Endodermal cell (in vitro differentiated cells): Measurements from ENCODE around the gene CLEC18B. TPM values are rescaled to one million over a fixed set of nuclear protein-coding genes. Genes with fewer than 3 reads are reported as not detected.

Source experiments
- DNase-seq: peaks from one replicate; pipeline ENCODE4 v3.0.0-alpha.2; 2017
- H3K27ac ChIP-seq: 2 replicates; pipeline ENCODE4 v1.5.1; 2013; ENCODE audit warnings: mild to moderate bottlenecking, low read depth, low read length, moderate library complexity
- H3K27me3 ChIP-seq: 2 replicates; pipeline ENCODE4 v1.6.1; 2013; ENCODE audit warnings: mild to moderate bottlenecking, low read length, moderate library complexity; ENCODE audit not compliant: insufficient read depth, control insufficient read depth, poor library complexity, severe bottlenecking
- H3K36me3 ChIP-seq: 2 replicates; pipeline ENCODE4 v1.7.0; 2013; ENCODE audit warnings: mild to moderate bottlenecking, low read length, moderate library complexity; ENCODE audit not compliant: control insufficient read depth, insufficient read depth
- H3K4me1 ChIP-seq: one replicate; pipeline ENCODE4 v1.7.0; 2013; ENCODE audit warnings: low read length; ENCODE audit not compliant: control insufficient read depth, insufficient read depth
- H3K4me3 ChIP-seq: 2 replicates; pipeline ENCODE4 v1.5.1; 2013; ENCODE audit warnings: mild to moderate bottlenecking, low read length, moderate library complexity
- H3K9ac ChIP-seq: 2 replicates; pipeline ENCODE4 v1.6.1; 2013; ENCODE audit warnings: mild to moderate bottlenecking, low read length, moderate library complexity; ENCODE audit not compliant: poor library complexity, severe bottlenecking; ENCODE audit errors: extremely low read depth
- H3K9me3 ChIP-seq: 2 replicates; pipeline ENCODE4 v1.6.1; 2013; ENCODE audit warnings: mild to moderate bottlenecking, low read length, moderate library complexity; ENCODE audit not compliant: control insufficient read depth
- H3K27ac Mint-ChIP-seq: 2 replicates; pipeline ENCODE4 v1.8.0; 2020; ENCODE audit warnings: mixed read lengths
- H3K27me3 Mint-ChIP-seq: 2 replicates; pipeline ENCODE4 v1.8.0; 2021; ENCODE audit warnings: mild to moderate bottlenecking, mixed read lengths; ENCODE audit not compliant: insufficient read depth
- H3K36me3 Mint-ChIP-seq: 2 replicates; pipeline ENCODE4 v1.8.0; 2020; ENCODE audit warnings: low read depth, mixed read lengths
- H3K4me1 Mint-ChIP-seq: 2 replicates; pipeline ENCODE4 v1.8.0; 2020; ENCODE audit warnings: mixed read lengths
- H3K4me3 Mint-ChIP-seq: 2 replicates; pipeline ENCODE4 v1.8.0; 2020; ENCODE audit warnings: mild to moderate bottlenecking, moderate library complexity, mixed read lengths
- H3K9me3 Mint-ChIP-seq: 2 replicates; pipeline ENCODE4 v1.8.0; 2020; ENCODE audit warnings: mild to moderate bottlenecking, mixed read lengths
- whole genome bisulfite sequencing, 2 experiments: methylation state at CpG; one replicate each; pipeline versions ENCODE4 v1.1.5 to v1.1.7; 2013; ENCODE audit warnings: missing lambda C conversion rate in 2 of 2, mixed read lengths in 1 of 2; ENCODE audit not compliant: insufficient coverage in 1 of 2, insufficient read length in 1 of 2; 5-methylcytosine and 5-hydroxymethylcytosine counted together
- total RNA-seq, 2 donors: library from RNA; stranded (reverse); fragmentation: NEBNext Ultra II Directional in 1 of 2; extraction: Animal tissue kit (Norgen Biotek cat#: 25700) in 1 of 2; gene quantifications; 2 replicates in 1 of 2; 3 replicates in 1 of 2; pipeline ENCODE4 v1.2.1, GENCODE V29; 2021
- TF ChIP-seq, protein P1 (sequence below): fragments of 200-600 bp; sonication (generic); conservative IDR thresholded peaks from 2 replicates; pipeline ENCODE4 v1.5.0; 2021; ENCODE audit warnings: antibody characterized with exemption, mild to moderate bottlenecking

CLEC18B gene
- total RNA-seq, 2 donors from 2014 or later: not detected

DNA sequence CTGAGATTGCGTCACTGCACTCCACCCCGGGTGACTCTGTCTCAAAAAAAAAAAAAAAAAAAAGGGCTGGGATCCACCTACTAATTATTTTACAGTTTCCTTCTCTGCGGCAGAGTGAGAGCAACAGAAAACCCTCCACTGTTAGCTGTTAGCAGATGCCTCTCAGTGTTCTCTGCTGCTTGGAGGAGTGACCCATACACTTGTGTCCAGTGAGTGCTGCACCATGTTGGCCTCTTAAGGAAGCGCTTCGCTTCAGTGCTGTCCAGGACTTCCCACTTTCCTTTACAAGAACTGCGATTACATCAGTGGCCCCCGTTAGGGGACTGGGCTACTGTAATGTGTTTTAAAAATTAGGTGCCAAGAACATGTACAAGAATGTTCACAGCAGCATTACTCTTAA, 18.4 kb upstream of the CLEC18B start:
- Histone ChIP-seq H3K9me3 (no peaks in the 10 kb centered on the region), H3K4me3 (no peak overlapping the region), H3K9ac (no peak overlapping the region), H3K36me3 (peaks cover 5% of the 10 kb centered on the region), H3K27me3 (no peaks in the 10 kb centered on the region), H3K4me1 (no peaks in the 10 kb centered on the region), H3K27ac (no peak overlapping the region)
- no peaks in the 10 kb centered on the region for H3K27me3 Mint-ChIP-seq
- no peaks in the 10 kb centered on the region for H3K4me1 Mint-ChIP-seq
- H3K36me3 Mint-ChIP-seq: peaks cover 31% of the 10 kb centered on the region
- TF ChIP-seq, protein P1, sequence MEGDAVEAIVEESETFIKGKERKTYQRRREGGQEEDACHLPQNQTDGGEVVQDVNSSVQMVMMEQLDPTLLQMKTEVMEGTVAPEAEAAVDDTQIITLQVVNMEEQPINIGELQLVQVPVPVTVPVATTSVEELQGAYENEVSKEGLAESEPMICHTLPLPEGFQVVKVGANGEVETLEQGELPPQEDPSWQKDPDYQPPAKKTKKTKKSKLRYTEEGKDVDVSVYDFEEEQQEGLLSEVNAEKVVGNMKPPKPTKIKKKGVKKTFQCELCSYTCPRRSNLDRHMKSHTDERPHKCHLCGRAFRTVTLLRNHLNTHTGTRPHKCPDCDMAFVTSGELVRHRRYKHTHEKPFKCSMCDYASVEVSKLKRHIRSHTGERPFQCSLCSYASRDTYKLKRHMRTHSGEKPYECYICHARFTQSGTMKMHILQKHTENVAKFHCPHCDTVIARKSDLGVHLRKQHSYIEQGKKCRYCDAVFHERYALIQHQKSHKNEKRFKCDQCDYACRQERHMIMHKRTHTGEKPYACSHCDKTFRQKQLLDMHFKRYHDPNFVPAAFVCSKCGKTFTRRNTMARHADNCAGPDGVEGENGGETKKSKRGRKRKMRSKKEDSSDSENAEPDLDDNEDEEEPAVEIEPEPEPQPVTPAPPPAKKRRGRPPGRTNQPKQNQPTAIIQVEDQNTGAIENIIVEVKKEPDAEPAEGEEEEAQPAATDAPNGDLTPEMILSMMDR: no peak
- no peak overlapping the region for H3K27ac Mint-ChIP-seq
- H3K4me3 Mint-ChIP-seq: no peak overlapping the region
- peaks cover 6% of the 10 kb centered on the region for H3K9me3 Mint-ChIP-seq
- 98 to 99% methylated on average over 7 of the region's 7 CpGs for WGBS, 2 experiments
- no peak for DNase-seq

DNA sequence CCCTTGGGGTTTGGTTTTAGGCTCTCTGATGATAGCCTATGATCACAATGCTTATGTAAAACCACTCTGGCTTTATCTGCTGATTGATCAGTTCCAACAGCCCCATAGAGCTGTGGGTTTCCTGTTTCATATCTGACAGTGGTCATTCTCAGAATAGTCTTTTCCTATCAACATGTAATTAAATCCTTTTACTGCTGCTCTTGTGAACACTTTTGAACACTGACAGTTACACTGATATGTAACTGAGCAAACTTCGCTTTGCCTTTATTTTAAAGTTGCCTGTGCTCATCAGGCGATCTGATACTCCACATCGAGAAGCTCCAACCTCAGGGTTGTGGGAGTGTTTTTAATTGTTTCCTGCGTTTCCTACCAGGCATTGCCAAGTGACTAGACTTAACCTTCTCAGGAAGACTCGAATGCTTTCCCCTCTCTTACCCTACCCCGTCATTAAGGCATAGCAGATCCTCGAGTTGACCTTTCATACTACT, 17.3 kb upstream of the CLEC18B start:
- no peaks in the 10 kb centered on the region for H3K9me3 ChIP-seq
- H3K27ac Mint-ChIP-seq: no peak overlapping the region

DNA sequence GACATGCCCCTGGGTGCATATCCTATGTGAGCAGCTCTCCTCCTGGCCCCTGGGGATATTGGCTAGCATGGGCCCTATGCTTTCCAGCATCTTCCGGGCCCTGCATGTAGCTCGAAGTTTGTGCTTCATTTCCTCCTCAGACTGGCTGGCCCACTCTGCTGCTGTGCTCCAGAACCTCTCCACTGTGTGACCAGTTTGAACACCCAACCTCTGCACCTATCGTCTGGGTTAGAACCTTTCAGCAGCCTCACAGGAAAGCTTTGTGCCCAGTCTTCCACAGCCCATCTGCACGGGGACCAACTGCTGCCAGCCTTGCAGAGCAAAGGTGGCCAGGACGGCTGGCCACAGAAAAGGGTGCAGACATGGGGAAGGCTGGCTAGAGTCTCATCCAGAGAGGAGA, 10.2 kb upstream of the CLEC18B start:
- H3K36me3 Mint-ChIP-seq: peaks cover 4% of the 10 kb centered on the region
- no peaks in the 10 kb centered on the region for H3K27me3 Mint-ChIP-seq
- Histone ChIP-seq H3K9me3 (no peaks in the 10 kb centered on the region), H3K4me1 (no peaks in the 10 kb centered on the region), H3K9ac (no peak overlapping the region), H3K4me3 (no peak overlapping the region), H3K36me3 (no peaks in the 10 kb centered on the region), H3K27me3 (no peaks in the 10 kb centered on the region), H3K27ac (no peak overlapping the region)
- peak; percentile 40 for DNase-seq
- H3K4me3 Mint-ChIP-seq: no peak overlapping the region
- H3K27ac Mint-ChIP-seq: peak overlapping the region; percentile 30
- H3K4me1 Mint-ChIP-seq: no peaks in the 10 kb centered on the region
- WGBS, 2 experiments: 93 to 100% methylated on average over 4 to 5 of the region's 5 CpGs
- H3K9me3 Mint-ChIP-seq: peaks cover 10% of the 10 kb centered on the region
- TF ChIP-seq, protein P1: no peak

More for the DNA sequence above, 17.3 kb upstream of the CLEC18B start:
- DNase-seq: no peak
- no peaks in the 10 kb centered on the region for H3K27me3 ChIP-seq
- H3K36me3 ChIP-seq: peaks cover 5% of the 10 kb centered on the region
- no peaks in the 10 kb centered on the region for H3K4me1 ChIP-seq
- Mint-ChIP-seq H3K4me3 (no peak overlapping the region), H3K4me1 (no peaks in the 10 kb centered on the region), H3K27me3 (no peaks in the 10 kb centered on the region), H3K9me3 (peaks cover 11% of the 10 kb centered on the region), H3K36me3 (peaks cover 31% of the 10 kb centered on the region)
- no peak overlapping the region for H3K4me3 ChIP-seq
- no peak overlapping the region for H3K27ac ChIP-seq
- TF ChIP-seq, protein P1: no peak
- WGBS, 2 experiments: 94 to 100% methylated on average over 4 to 7 of the region's 7 CpGs
- H3K9ac ChIP-seq: no peak overlapping the region
